C4-2B (cell line): ENCODE measurements around the gene KRTAP1-1.
"Not testable (repeated sequence)": the region's sequence is repeated elsewhere in the genome, so short reads cannot be mapped to it uniquely, and the experiment has no call there.

Experiments used
- ZFX ChIP-seq: fragments of 450-650 bp; IDR thresholded peaks from 2 replicates; pipeline ENCODE4 v1.6.1; 2017
- TF ChIP-seq, protein P1 (sequence below): fragments of 450-650 bp; conservative IDR thresholded peaks from 2 replicates; pipeline ENCODE4 v1.5.1; 2017; ENCODE audit warnings: mild to moderate bottlenecking

GRCh38 chr17:40999563-40999962 lies 41.7 kb downstream of the KRTAP1-1 start, which contains the start of gene KRTAP3-2:
- TF ChIP-seq, protein P1, sequence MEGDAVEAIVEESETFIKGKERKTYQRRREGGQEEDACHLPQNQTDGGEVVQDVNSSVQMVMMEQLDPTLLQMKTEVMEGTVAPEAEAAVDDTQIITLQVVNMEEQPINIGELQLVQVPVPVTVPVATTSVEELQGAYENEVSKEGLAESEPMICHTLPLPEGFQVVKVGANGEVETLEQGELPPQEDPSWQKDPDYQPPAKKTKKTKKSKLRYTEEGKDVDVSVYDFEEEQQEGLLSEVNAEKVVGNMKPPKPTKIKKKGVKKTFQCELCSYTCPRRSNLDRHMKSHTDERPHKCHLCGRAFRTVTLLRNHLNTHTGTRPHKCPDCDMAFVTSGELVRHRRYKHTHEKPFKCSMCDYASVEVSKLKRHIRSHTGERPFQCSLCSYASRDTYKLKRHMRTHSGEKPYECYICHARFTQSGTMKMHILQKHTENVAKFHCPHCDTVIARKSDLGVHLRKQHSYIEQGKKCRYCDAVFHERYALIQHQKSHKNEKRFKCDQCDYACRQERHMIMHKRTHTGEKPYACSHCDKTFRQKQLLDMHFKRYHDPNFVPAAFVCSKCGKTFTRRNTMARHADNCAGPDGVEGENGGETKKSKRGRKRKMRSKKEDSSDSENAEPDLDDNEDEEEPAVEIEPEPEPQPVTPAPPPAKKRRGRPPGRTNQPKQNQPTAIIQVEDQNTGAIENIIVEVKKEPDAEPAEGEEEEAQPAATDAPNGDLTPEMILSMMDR = not testable (repeated sequence)
- not testable (repeated sequence) for TF ChIP-seq ZFX
